GM19397 (cell line): ENCODE measurements around the gene SLC36A3.
"Not testable (repeated sequence)": the region's sequence is repeated elsewhere in the genome, so short reads cannot be mapped to it uniquely, and the experiment has no call there.

Experiments used
- ATAC-seq: cut with Tn5 transposase; IDR thresholded peaks from one replicate; pipeline ENCODE4 v1.9.1; 2021; ENCODE audit warnings: mild to moderate bottlenecking, moderate library complexity; ENCODE audit not compliant: unreplicated experiment

The SLC36A3 gene

GRCh38 chr5:151309266-151309665, 5.7 kb upstream of the SLC36A3 start:
- not testable (repeated sequence) for ATAC-seq

DNA sequence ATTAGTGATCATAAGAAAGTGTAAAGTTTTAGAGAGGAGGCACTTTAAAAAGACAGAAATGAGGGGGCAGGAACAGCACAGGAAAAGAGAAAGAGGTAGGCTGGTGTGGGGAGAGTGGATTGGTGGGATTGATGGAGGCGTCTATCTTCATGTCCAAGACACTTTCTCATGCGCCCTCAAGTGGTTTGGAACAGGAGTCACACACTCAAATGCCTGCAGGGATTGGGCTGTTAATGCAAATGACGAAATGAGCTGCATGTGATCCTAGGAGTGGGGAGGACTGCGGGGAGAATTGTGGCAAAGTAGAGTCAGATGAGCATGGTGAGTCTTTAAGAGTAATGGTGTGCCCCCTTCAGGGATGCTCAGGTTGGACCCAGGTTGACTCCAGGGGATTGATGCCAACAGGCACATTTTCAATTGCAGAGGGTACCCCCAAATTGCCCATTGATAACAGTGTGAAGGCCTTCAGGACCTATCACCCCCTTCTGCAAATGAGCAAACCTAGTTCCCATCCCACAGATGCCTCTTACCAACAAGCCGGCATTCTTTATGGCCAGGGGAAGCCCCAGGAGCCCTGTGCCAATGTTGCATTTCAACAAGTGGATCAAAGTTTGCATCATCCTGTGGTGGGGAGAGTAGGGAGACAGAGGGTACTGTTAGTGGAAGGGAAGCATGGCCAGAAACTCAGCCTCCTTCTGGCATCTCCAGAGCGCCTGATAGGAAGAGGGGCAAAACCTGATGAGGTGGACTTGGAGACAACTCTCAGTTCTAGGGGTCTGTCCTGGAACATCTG, 5.3 kb downstream of the SLC36A3 start:
- ATAC-seq = no peak

DNA sequence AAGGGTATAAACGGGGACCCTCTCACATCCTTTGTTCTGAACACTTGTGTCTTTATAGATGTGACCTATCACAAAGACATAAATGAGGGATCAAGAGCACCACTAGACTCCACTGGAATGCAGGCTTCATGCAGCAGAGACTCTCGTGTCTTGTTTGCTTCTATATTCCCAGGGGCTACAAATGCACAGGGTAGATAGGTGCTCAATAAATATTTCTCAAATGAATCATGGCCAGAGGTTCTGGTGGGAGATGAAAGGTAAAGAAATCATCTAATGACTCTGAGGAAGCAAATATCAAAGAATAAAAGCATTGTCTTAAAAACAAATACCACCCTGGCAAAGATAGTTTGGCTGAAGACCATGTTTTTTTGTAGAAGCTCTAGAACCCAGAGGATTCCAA, 6.6 kb downstream of the SLC36A3 start:
- no peak for ATAC-seq

DNA sequence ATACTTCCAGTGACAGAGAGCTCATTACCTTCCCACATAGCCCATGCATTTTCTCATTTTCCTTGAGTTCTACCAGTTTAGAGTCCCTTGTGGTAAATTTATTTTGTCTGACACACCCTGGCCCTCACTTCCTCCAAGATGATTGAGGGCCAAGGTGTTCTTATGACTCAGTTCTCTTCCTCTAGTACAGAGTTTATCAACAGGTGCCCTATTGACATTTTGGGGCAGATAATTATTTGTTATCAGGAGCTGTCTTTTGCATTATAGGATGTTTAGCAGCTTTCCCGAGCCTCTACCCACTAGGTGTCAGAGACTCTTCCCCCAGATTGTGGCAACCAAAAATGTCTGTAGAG, 7.1 kb downstream of the SLC36A3 start:
- ATAC-seq = no peak

DNA sequence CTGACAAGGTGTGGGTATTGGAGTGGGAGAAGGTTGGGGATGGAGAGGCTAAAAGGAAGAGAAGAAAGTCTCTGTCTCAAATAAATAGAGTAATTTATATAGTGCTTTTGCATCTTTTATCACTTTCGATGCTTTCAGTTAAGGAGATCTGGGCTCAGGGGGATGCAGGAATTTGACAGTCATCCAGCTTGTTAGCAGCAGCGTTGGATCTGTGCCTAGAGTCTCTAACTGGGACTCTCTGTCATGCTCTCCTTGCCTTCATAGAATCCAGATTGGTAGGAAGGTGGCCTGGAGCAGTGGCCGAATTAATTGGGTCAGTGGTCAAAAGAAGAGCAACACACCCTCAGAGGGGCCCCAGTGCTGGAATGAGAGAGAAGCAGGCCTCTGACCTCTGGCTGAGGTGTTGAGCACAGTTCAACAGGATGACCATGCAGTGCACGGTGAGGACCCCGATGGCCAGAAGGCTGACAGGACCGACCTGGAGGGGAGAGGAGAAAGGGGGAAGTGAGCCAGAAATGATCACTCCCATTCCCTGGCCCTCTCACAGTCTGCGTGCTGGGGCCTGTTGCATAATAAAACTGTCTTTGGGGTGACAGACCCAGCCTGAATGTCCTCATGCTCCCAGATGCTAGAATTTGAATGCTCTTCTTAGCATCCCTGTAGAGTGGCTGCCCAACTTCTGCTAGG, 7.6 kb downstream of the SLC36A3 start:
- no peak for ATAC-seq

DNA sequence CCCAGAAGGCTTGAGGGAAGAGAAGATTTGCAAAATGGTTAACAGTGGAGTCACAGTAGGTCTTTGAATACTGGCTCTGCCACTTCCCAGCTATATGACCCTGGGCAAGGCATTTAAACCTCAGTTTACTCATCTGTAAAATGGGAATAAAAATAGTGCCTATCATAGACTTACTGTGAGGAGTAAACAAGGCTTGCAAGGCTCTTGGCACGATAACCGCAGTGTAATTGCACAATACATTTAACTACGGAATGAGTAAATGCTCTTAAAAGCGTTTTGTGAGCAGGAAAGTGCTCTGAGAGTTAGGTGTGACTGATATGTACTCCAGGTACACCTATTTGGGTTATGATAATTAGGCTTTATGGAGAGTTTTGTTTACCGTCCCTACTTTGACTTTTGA, 8.4 kb downstream of the SLC36A3 start:
- no peak for ATAC-seq

DNA sequence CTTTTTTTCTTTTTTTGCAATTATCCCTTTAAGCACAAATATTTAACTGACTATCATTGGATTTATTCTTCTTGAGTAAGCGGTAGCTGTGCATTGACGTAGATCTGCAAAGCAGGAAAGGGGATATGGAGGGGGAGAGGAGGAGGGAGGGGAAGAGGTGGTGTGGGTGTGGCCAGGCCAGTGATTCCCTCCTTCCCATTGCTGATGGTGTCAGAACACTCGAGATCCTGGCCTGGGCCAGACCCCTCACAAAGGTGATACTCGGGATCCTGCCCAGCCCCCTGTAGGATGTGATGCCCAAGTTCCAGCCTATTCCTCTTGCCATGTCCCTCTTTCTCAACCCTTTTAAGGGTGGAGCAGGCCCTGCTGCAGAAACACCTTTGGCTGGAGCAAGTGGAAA, 9.9 kb downstream of the SLC36A3 start:
- no peak for ATAC-seq

GRCh38 chr5:151288180-151288579, 15.4 kb downstream of the SLC36A3 start:
- ATAC-seq = no peak

- no peak for ATAC-seq
Measured at GRCh38 chr5:151286246-151286645, 17.3 kb downstream of the SLC36A3 start.

GRCh38 chr5:151285683-151286082, 17.9 kb downstream of the SLC36A3 start:
- ATAC-seq = no peak

DNA sequence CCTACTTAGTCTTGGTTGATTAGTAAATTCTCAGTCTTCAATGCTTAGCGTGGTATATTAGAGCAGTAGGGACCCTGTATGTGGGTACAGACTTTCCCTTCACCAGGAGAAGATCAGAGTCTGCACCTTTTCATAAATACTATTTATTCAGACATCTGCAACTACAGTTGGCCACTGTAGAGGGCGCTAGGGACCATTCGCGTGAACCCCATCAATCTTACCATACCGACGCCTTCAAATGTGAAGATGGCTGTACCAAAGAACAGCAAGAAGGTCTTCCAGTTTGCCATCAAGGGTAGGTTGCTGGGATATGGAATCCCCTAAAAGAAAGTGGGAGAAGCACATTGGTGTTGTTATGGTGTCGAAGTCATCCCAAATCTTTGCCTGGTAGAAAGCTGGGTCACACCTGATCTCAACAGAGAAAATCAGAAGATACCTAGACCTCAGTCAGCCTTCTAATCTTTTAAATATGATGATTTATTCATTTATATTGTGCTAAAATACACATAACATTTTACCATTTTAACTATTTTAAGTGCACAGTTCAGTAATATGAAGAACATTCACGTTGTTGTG, 19.1 kb downstream of the SLC36A3 start:
- no peak for ATAC-seq

GRCh38 chr5:151283120-151283825, 20.3 kb downstream of the SLC36A3 start:
- no peak for ATAC-seq

DNA sequence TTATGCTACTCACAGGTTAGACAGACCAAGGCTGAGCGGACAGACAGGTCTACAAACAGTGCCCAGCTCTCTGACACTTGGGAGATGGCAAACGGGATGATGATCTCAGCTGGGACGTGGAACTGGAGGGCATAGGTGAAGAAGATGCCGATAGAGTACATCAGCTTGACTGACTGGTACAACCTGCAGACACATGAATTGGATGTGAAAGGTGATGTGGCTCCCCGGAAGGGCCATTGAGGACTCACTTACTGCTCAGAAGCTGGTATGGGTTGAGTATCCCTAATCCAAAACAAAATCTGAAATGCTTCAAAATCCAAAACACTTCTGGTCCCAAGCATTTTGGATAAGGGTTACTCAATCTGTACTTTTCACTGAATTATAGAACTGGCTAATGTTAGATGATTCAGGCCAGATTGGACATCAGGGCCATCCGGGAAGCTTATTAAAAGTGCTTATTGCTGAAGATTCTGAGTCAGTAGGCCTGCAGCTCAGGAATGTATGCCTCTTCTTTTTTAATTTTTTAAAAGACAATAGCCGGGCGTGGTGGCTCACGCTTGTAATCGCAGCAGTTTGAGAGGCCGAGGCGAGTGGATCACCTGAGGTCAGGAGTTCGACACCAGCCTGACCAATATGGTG, 22.4 kb downstream of the SLC36A3 start:
- no peak for ATAC-seq

DNA sequence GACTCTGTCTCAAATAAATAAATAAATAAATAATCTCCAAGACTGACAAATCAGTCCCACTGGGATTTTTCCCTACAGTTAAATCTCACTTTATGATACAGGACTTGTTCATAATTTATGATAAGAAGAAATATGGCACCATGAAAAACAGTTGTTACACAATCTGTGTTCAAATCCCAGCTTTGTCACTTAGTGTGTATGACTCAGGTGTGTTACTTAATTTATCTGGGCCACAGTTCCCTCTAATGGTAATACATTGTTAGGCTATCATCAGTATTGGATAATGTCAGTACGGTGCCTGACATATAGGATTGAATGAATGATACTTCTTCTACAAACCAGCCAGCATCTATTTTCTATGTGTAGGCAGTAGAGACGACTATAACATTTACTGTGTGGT, 23.1 kb downstream of the SLC36A3 start:
- no peak for ATAC-seq

- no peak for ATAC-seq
Measured at GRCh38 chr5:151278845-151279244, 24.7 kb downstream of the SLC36A3 start.

DNA sequence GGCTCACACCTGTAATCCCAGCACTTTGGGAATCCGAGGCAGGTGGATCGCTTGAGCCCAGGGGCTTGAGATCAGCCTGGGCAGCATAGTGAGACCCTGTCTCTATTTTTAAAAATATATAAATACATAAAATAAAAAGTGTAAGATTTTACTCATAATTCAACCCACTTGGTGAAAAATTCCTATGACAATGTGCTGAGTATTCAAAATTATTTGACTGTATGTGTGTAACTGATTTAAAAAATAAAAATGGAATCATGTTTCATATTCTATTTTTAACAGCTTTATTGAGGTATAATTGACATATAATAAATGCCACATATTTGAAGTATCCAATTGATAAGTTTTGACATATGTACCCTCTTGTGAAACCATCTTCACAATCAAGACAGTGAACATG, 27.8 kb downstream of the SLC36A3 start:
- no peak for ATAC-seq

DNA sequence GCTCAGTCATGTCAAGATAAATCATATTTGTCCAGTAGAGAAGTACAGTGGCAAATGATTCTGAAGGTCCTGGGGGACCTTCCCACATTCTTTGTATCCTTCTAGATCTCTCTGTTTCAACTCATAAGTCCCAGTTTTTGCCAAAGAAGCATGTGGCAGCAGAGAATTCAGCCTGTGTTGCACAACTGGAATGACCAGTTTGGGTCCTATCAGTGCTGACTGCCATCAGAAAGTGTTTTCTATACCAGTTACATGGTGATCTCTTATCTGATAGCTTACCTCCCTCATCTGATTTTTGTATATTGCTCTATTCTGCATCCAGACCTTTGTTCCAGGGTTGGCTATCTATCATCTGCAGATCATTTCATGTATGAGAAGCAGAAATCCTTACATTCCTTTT, 28.9 kb downstream of the SLC36A3 start:
- no peak for ATAC-seq

DNA sequence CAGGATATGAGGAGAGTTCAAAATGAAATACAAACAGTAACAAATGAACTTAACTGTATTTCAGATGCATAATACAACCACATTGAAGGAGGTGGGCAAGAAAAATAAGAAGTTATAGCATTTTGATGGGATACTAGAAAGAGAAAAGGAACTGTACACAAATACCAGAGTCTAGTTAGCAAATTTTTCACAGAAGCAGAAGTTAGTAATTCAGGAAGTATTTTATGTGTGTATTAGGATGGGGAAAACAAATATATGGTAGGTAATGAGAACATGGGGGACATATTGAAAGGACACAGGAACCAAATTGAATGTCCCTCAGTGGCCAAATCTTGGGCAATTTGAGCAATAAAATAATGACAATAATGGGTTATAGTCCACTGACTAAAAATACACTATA, 32.2 kb downstream of the SLC36A3 start:
- no peak for ATAC-seq

GRCh38 chr5:151270599-151270998, 33.0 kb downstream of the SLC36A3 start:
- peak; percentile 80 for ATAC-seq

DNA sequence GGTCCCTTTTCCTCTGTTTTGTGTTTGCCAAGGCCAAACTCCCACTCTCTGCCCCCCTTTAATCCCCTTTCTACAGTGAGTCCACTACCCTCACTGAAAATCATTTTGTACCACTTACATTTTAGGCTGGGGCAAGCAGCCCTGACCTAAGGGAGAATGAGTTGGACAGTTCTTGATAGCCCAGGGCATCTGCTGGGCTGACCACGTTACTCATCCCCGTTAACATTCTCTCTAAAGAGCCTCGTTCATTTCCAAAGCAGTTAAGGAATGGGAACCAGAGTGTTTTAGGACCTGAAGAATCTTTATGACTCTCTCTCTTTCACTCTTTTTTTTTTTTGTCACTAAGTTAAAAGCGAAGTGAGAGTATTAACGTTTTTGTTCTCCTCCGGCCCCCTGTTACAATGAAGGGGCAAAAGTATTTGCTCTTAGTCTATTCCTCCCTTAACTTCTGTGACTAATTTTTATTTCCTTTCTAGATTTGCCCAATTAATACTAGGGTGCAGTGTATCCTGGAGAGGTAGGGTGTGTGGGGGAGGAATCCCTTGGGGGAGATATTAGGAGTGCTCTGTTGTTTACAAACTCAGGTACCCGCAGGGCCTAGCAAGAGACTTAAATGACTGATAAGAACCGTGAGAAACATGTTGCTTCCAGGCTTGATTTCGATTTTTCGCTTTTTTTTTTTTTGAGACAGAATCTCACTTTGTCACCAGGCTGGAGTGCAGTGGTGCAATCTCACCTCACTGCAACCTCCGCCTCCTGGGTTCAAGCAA, 35.9 kb downstream of the SLC36A3 start:
- no peak for ATAC-seq
